Pancreas (tissue), 10 donors: ENCODE data around the gene SYCP2. TPM values are rescaled to one million over a fixed set of nuclear protein-coding genes. Genes with fewer than 3 reads are reported as not detected.

ENCODE experiments used
- ATAC-seq, 4 donors: fragments of 200-7000 bp; cut with Tn5 transposase; one replicate each; pipeline versions ENCODE4 v1.8.0 to v1.9.1; 2020; ENCODE audit warnings: mild to moderate bottlenecking in 4 of 4, moderate library complexity in 4 of 4
- DNase-seq, 6 donors: peaks; one replicate each; pipeline ENCODE4 v3.0.0-alpha.2; 2020
- FAIRE-seq: peaks from 2 replicates; lab custom pipeline; 2012; peaks lifted over from hg19 to GRCh38; lab: Jason Lieb, UNC
- H3K27ac ChIP-seq, 4 donors: fragments of 200-600 bp; sonication (generic); 1 replicate in 3 of 4; 2 replicates in 1 of 4; pipeline versions ENCODE4 v1.5.0 to v1.8.0; 2020
- H3K27me3 ChIP-seq, 4 donors: fragments of 200-600 bp; one replicate each; pipeline ENCODE4 v1.8.0; 2021
- H3K36me3 ChIP-seq, 3 donors: fragments of 200-600 bp; sonication (generic) in 1 of 3; one replicate each; pipeline versions ENCODE4 v1.5.0 to v1.8.0; 2020 to 2021
- H3K4me1 ChIP-seq, 3 donors: fragments of 200-600 bp; one replicate each; pipeline ENCODE4 v1.8.0; 2021
- H3K4me3 ChIP-seq, 4 donors: fragments of 200-600 bp; sonication (generic) in 2 of 4; one replicate each; pipeline versions ENCODE4 v1.5.0 to v1.8.0; 2020 to 2021
- H3K9me3 ChIP-seq, 4 donors: fragments of 200-600 bp; one replicate each; pipeline ENCODE4 v1.8.0; 2021
- WGBS, 2 donors: extraction: QIAGEN DNeasy Blood & Tissue Kit; methylation state at CpG; one replicate each; pipeline ENCODE4 v1.1.7; 2013; 5-methylcytosine and 5-hydroxymethylcytosine counted together
- intact Hi-C, 3 donors: fragments of 100-400 bp; cut with DNase I; formaldehyde crosslinking; loops; one replicate each; pipeline versions ENCODE4 v1.11.1 to v1.14.2; 2022
- polyA plus RNA-seq, 2 donors: library from polyadenylated mRNA; stranded (reverse); fragments of 200-250 nt; gene quantifications; one replicate each; pipeline ENCODE4 v1.2.3, GENCODE V29; 2013
- total RNA-seq, 6 donors: library from RNA; stranded (reverse); fragmentation: NEBNext Ultra II Directional in 4 of 6; extraction: Animal tissue kit (Norgen Biotek cat#: 25700) in 4 of 6; gene quantifications; one replicate each; pipeline versions ENCODE4 v1.2.1 to v1.2.4, GENCODE V29; 2021 to 2023
- TF ChIP-seq, protein P1 (sequence below), 4 donors: fragments of 200-600 bp; sonication (generic) in 3 of 4; IDR thresholded peaks; one replicate each; pipeline versions ENCODE4 v1.5.0 to v1.8.0; 2021; ENCODE audit warnings: antibody characterized with exemption in 4 of 4
- donor health status: healthy with polysubstance abuse.
- donor health status: DM: no; HTN: no; CAD: no; lungs with moderate emphysema.
- donor health status: DM: no; HTN: no; CAD: no.
- donor health status: control.
- donor health status: control.
- donor health status: Bipolar disorder and iron deficiency.
- donor health status: DM: yes; HTN: yes; CAD: no.
- donor health status: DM: no; HTN: no; CAD: no.
- donor health status: DM: no; HTN: no; CAD: no.
- donor health status: DM: yes; HTN: yes; CAD: no.

The SYCP2 gene
- total and polyA plus RNA-seq, 8 donors = 1.3 to 4.7 (median 3.2) TPM

DNA sequence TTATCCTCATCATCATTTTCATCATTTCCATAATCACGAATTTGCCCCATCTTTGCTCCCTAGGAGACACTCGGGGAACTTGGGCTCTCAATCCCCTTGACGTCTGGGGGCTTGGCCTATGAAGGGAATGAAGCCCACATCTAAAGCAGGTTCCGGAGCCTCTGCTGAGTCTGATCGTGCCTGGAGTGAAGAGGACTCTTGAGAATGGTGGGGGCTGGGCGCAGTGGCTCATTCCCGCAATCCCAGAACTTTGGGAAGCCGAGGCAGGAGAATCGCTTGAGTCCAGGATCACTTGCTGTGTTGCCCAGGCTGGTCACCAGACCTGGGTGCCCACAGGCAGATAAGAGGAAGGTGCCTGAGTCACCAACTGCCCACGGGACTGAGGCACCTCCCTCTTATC is 114.5 kb downstream of the SYCP2 start:
- WGBS, 2 donors = 71 to 79% methylated on average over 10 of the region's 10 CpGs
- no peaks in the 10 kb centered on the region for H3K4me1 ChIP-seq
- H3K27ac ChIP-seq = no peak overlapping the region
- ATAC-seq (no peak), FAIRE-seq (no peak), DNase-seq (peak in 1 of 6 donors; percentile 8)
- H3K4me3 ChIP-seq = no peak overlapping the region
- H3K9me3 ChIP-seq = no peaks in the 10 kb centered on the region
- no peaks in the 10 kb centered on the region for H3K36me3 ChIP-seq
- H3K27me3 ChIP-seq = no peaks in the 10 kb centered on the region
- intact Hi-C loops = no loop called here
- TF ChIP-seq, protein P1, sequence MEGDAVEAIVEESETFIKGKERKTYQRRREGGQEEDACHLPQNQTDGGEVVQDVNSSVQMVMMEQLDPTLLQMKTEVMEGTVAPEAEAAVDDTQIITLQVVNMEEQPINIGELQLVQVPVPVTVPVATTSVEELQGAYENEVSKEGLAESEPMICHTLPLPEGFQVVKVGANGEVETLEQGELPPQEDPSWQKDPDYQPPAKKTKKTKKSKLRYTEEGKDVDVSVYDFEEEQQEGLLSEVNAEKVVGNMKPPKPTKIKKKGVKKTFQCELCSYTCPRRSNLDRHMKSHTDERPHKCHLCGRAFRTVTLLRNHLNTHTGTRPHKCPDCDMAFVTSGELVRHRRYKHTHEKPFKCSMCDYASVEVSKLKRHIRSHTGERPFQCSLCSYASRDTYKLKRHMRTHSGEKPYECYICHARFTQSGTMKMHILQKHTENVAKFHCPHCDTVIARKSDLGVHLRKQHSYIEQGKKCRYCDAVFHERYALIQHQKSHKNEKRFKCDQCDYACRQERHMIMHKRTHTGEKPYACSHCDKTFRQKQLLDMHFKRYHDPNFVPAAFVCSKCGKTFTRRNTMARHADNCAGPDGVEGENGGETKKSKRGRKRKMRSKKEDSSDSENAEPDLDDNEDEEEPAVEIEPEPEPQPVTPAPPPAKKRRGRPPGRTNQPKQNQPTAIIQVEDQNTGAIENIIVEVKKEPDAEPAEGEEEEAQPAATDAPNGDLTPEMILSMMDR (IDR thresholded peaks at IDR 0.05) = no peak

DNA sequence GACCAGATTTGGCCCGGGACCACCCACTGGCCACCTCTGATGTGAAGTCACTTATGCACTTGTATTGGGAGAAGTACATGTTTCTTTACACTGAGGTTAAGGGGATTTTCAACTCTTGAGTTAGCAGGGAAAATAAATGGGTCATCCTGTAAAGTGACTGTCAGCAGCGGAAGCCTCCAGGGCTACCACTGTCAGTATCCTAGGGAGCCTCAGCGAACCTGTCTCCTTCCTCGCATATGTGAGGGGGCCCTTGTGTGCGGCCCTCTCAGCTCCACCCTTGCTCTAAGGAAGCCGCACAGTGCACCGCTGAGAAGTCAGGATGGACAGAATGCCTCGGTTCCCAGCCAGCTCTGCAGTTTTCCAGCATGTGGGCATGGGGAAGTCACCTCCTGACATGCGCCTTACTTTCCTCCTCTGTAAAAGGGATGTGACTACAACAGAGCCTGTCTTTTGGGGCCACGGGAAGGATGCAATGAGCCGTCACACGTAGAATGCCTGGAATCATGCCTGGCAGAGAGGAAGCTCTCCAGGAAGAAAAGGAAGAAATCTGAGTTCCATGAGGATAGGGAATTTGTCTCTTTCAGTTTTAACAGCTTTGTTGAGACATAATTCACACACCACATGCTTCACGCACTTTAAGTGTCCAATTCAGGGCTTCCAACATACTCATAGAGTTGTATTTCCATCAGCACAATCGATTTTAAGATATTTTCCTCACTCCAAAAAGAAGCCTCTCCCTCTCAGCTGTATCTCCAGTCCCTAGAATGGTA is 115.4 kb downstream of the SYCP2 start:
- no peaks in the 10 kb centered on the region for H3K27me3 ChIP-seq
- no peaks in the 10 kb centered on the region for H3K36me3 ChIP-seq
- intact Hi-C loops = no loop called here
- TF ChIP-seq, protein P1 (IDR thresholded peaks at IDR 0.05) = no peak
- FAIRE-seq (no peak), ATAC-seq (no peak), DNase-seq (peak in 1 of 6 donors; percentile 21)
- no peak overlapping the region for H3K27ac ChIP-seq
- no peak overlapping the region for H3K4me3 ChIP-seq
- no peaks in the 10 kb centered on the region for H3K4me1 ChIP-seq
- WGBS, 2 donors = 65 to 81% methylated on average over 14 of the region's 14 CpGs
- no peaks in the 10 kb centered on the region for H3K9me3 ChIP-seq

DNA sequence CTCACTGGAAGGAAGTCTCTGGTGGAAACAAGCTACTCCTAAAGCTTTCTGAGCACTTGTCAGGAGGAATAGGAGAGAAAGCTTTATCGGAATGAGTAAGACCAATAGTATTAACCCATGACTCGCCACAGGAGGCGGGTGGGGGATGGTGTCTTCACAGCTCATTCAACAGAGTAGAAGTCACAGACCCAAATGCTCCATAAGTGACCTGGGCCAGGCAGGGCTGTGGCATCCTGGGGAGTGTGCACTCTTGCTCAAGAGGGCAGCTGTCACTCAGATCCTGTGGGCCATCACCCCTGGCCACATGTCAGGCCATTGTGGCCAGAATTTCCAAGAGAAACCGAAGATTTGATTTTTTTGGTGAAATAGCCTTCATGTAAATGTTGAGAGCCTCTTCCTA is 116.0 kb downstream of the SYCP2 start:
- no peak for ATAC-seq
- TF ChIP-seq, protein P1 (IDR thresholded peaks at IDR 0.05) = no peak
- intact Hi-C loops = no loop called here
- no peak overlapping the region for H3K27ac ChIP-seq
- FAIRE-seq = no peak
- no peaks in the 10 kb centered on the region for H3K36me3 ChIP-seq
- H3K27me3 ChIP-seq = no peaks in the 10 kb centered on the region
- H3K4me3 ChIP-seq = no peak overlapping the region
- no peaks in the 10 kb centered on the region for H3K9me3 ChIP-seq
- no peaks in the 10 kb centered on the region for H3K4me1 ChIP-seq
- peak in 1 of 6 donors; percentile 20 for DNase-seq
- WGBS, 2 donors = 66 to 67% methylated on average over 4 of the region's 4 CpGs

DNA sequence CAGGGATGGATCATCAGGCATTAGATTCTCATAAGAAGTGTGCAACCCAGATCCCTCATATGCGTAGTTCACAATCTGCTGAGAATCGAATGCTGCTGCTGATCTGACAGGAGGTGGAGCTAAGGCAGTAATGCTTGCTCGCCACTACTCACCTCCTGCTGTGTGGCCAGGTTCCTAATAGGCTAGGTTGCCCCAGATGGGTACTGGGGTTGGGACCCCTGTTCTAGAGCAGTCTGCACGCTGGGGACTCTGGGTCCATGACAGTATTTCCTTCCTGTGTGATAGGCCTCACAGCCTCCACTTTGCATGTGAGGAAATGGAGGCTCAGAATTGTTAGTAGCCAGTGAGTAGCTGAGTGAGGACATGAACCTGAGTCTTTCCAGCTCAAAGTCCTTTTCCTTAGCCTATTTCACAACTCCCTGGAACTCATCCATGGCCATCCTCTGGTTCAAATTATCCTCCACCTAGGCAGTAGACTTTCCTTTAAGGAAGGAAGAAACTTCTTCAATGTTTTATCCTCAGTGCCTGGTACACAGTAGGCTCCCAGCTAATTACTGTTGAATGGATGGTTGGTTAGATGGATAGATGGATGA is 117.2 kb downstream of the SYCP2 start:
- H3K36me3 ChIP-seq = no peaks in the 10 kb centered on the region
- H3K4me3 ChIP-seq = no peak overlapping the region
- no peaks in the 10 kb centered on the region for H3K9me3 ChIP-seq
- TF ChIP-seq, protein P1 (IDR thresholded peaks at IDR 0.05) = no peak
- H3K27me3 ChIP-seq = no peaks in the 10 kb centered on the region
- WGBS, 2 donors = 78 to 87% methylated on average over 4 of the region's 4 CpGs
- no peak for FAIRE-seq
- intact Hi-C loops = no loop called here
- no peak overlapping the region for H3K27ac ChIP-seq
- ATAC-seq = no peak
- no peaks in the 10 kb centered on the region for H3K4me1 ChIP-seq
- DNase-seq = no peak

DNA sequence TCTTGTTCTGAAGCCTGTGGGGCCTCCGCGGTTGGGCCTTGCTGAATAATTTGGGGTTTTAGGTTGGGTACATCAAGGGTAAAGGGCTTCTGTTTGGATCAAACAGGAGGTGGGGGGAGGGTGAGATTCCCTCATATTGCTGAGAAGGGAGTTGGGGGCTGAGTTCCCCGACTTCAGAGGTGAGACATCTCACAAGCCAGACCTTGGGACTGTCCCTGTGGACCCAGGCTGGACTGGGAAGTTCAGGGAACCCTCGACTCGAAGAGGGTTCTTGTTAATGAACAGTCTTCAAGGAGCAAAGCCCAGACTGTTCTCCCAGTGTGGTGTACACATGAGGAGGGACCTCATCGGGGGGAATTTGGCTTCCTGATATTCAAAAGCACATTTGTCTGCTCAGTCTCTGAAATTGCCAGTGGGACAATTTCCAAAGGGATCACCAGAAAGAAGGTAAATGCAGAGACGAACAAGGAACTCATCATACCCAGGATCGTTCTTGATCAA is 118.5 kb downstream of the SYCP2 start:
- Histone ChIP-seq H3K4me3 (no peak overlapping the region), H3K4me1 (no peaks in the 10 kb centered on the region), H3K27ac (no peak overlapping the region), H3K27me3 (no peaks in the 10 kb centered on the region), H3K36me3 (no peaks in the 10 kb centered on the region), H3K9me3 (no peaks in the 10 kb centered on the region)
- DNase-seq (no peak), FAIRE-seq (no peak), ATAC-seq (no peak)
- TF ChIP-seq, protein P1 (IDR thresholded peaks at IDR 0.05) = no peak
- intact Hi-C loops = no loop called here
- WGBS, 2 donors = 52 to 70% methylated on average over 8 of the region's 8 CpGs
